Measurements from ENCODE around the gene UGT1A1. TPM values are rescaled to one million over a fixed set of nuclear protein-coding genes. Genes with fewer than 3 reads are reported as not detected.
"Not testable (repeated sequence)": the region's sequence is repeated elsewhere in the genome, so short reads cannot be mapped to it uniquely, and the experiment has no call there.

UGT1A1 gene
- total and polyA plus RNA-seq, 9 of the 15 experiments (the other 6 are each of a cell fraction or from before 2014, with no cell fraction given): not detected

DNA sequence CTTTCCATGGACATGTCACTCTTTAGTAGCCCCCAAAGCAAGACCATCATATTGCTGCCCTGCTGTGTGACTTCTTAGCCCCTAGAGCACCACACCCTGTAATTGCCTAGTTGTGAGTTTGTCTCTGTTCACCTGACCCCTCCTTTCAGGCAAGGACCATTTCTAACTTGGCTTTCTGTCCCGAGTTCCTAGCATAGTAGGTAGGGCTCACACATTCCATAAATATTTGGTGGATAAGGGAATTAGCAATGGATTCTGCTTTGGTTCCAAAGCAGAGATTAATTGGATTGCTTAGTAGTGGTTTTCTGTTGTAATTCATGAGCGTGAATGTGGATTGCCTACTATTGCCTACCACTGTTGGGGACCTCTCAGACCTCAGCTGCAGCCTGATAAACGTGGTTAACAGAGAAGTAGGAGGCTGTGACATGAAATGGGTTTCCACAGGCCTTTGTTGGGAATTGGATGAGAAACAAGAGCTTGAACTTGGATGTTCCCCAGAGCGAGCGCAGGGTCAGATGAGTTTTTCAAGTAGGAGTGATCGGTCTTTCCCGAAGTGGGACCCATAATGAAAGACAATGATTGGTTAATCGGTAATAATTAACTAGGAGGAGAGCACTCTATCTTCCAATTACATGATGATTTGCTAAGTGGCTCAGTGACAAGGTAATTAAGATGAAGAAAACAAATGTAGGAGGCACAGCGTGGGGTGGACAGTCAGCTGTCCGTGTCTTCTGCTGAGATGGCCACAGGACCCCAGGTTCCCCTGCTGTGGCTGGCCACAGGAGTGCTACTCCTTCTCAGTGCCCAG is 13.4 kb upstream of the UGT1A1 start (continued):
- TF ChIP-seq NONO (IDR thresholded peaks at IDR 0.05; ENCODE audit: low read depth in 2 of 2, low read length in 1 of 2) (no peak), ZNF143 (CRISPR knock-in tag; IDR thresholded peaks at IDR 0.05) (no peak), CCAR2 (IDR thresholded peaks at IDR 0.05; ENCODE audit: low read depth, low read length) (no peak), ZBTB7A (IDR thresholded peaks at IDR 0.05; ENCODE audit: borderline replicate concordance, control insufficient read depth, low read depth, low read length) (no peak)
- TF ChIP-seq, protein P1, sequence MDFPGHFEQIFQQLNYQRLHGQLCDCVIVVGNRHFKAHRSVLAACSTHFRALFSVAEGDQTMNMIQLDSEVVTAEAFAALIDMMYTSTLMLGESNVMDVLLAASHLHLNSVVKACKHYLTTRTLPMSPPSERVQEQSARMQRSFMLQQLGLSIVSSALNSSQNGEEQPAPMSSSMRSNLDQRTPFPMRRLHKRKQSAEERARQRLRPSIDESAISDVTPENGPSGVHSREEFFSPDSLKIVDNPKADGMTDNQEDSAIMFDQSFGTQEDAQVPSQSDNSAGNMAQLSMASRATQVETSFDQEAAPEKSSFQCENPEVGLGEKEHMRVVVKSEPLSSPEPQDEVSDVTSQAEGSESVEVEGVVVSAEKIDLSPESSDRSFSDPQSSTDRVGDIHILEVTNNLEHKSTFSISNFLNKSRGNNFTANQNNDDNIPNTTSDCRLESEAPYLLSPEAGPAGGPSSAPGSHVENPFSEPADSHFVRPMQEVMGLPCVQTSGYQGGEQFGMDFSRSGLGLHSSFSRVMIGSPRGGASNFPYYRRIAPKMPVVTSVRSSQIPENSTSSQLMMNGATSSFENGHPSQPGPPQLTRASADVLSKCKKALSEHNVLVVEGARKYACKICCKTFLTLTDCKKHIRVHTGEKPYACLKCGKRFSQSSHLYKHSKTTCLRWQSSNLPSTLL (IDR thresholded peaks at IDR 0.05): no peak

GRCh38 chr2:233747283-233747544 is 12.9 kb upstream of the UGT1A1 start:
- 3% methylated on average over 6 of the region's 6 CpGs for WGBS (ENCODE audit: insufficient coverage, low coverage, missing lambda C conversion rate)
- TF ChIP-seq VEZF1 (CRISPR knock-in tag; IDR thresholded peaks at IDR 0.05) (no peak), ZNF277 (CRISPR knock-in tag; IDR thresholded peaks at IDR 0.05; ENCODE audit: borderline replicate concordance) (no peak)
- Histone ChIP-seq H3K27me3 (ENCODE audit: control insufficient read depth in 2 of 2, insufficient read depth in 2 of 2, low read length in 2 of 2) (no peaks in the 10 kb centered on the region), H3K9me1 (ENCODE audit: control insufficient read depth, insufficient read depth, low read length) (no peaks in the 10 kb centered on the region), H3K9ac (ENCODE audit: insufficient read depth in 1 of 2, low read depth in 2 of 2, low read length in 2 of 2) (no peak overlapping the region), H3K79me2 (ENCODE audit: control insufficient read depth, insufficient read depth, low read length) (no peaks in the 10 kb centered on the region), H3K4me3 (no peak overlapping the region), H2AFZ (ENCODE audit: low read depth, low read length) (no peak overlapping the region), H3K36me3 (ENCODE audit: control insufficient read depth, insufficient read depth, low read length) (no peaks in the 10 kb centered on the region), H3K4me1 (replicated peaks in 1 of 2; ENCODE audit: control insufficient read depth in 2 of 2, insufficient read depth in 2 of 2, low read length in 2 of 2) (peaks cover 0 to 7% of the 10 kb centered on the region in 2 experiments; a peak in 2 of 5 replicates), H3K27ac (ENCODE audit: extremely low read depth, low read depth, low read length) (no peak overlapping the region), H3K4me2 (ENCODE audit: insufficient read depth, low read length) (no peak overlapping the region), H3K9me3 (replicated peaks; ENCODE audit: control insufficient read depth, insufficient read depth, low read depth, low read length) (no peaks in the 10 kb centered on the region), H4K20me1 (replicated peaks; ENCODE audit: control insufficient read depth, insufficient read depth, low read length) (no peaks in the 10 kb centered on the region)
- no TSS peak for BruUV-seq (replicated peaks)
- ATAC-seq: no peak
- in situ Hi-C loops (cut with MboI) (no loop called here), intact Hi-C loops (cut with micrococcal nuclease) (no loop called here)
- FAIRE-seq: no peak
- ChIA-PET POLR2A (no interaction called here), CTCF (ENCODE audit: low intra/inter-chr PET ratio) (no interaction called here)
- DNase-seq (ENCODE audit: extremely low read depth in 1 of 4, low spot score in 3 of 4): no peak

DNA sequence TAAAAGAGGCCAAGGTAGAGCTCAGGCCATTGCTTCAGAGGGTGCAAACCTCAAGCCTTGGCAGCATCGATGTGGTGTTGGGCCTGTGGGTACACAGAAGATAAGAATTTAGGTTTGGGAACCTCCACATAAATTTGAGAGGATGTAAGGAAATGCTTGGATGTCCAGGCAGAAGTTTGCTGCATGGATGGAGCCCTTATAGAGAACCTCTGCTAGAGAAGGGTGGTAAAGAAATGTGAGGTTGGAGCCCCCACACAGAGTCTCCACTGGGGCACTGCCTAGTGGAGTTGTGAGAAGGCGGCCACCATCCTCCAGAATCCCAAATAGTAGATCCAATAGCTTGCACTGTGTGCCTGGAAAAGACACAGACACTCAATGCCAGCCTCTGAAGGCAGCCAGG is 9.4 kb upstream of the UGT1A1 start:
- H3K27me3 ChIP-seq (ENCODE audit: control insufficient read depth in 2 of 2, insufficient read depth in 2 of 2, low read length in 2 of 2); H3K4me2 ChIP-seq (ENCODE audit: insufficient read depth, low read length); H2AFZ ChIP-seq (ENCODE audit: low read depth, low read length); FAIRE-seq; intact Hi-C loops (cut with micrococcal nuclease); DNase-seq (ENCODE audit: extremely low read depth in 1 of 4, low spot score in 3 of 4); H3K79me2 ChIP-seq (ENCODE audit: control insufficient read depth, insufficient read depth, low read length); H3K9ac ChIP-seq (ENCODE audit: insufficient read depth in 1 of 2, low read depth in 2 of 2, low read length in 2 of 2); H3K9me1 ChIP-seq (ENCODE audit: control insufficient read depth, insufficient read depth, low read length); H4K20me1 ChIP-seq (replicated peaks; ENCODE audit: control insufficient read depth, insufficient read depth, low read length); H3K36me3 ChIP-seq (ENCODE audit: control insufficient read depth, insufficient read depth, low read length); H3K9me3 ChIP-seq (replicated peaks; ENCODE audit: control insufficient read depth, insufficient read depth, low read depth, low read length); H3K4me1 ChIP-seq (replicated peaks in 1 of 2; ENCODE audit: control insufficient read depth in 2 of 2, insufficient read depth in 2 of 2, low read length in 2 of 2); H3K4me3 ChIP-seq; ATAC-seq; H3K27ac ChIP-seq (ENCODE audit: extremely low read depth, low read depth, low read length); BruUV-seq (replicated peaks); POLR2A ChIA-PET; CTCF ChIA-PET (ENCODE audit: low intra/inter-chr PET ratio); in situ Hi-C loops (cut with MboI): not testable (repeated sequence)
- WGBS (ENCODE audit: insufficient coverage, low coverage, missing lambda C conversion rate): 0% methylated on average over 2 of the region's 2 CpGs
